GM19193 (cell line): ENCODE data around the gene OAS2.
A peak's percentile ranks its signal among the peaks of the same experiment; 100 is the strongest.

Experiments
- POLR2A ChIP-seq: IDR thresholded peaks from 4 replicates; pipeline ENCODE4 v1.6.1; 2011; ENCODE audit not compliant: insufficient read depth, insufficient read length; ENCODE audit errors: extremely low read depth

Gene OAS2

GRCh38 chr12:112992541-112993398, 14.5 kb downstream of the OAS2 start:
- peak; percentile 32 for TF ChIP-seq POLR2A

DNA sequence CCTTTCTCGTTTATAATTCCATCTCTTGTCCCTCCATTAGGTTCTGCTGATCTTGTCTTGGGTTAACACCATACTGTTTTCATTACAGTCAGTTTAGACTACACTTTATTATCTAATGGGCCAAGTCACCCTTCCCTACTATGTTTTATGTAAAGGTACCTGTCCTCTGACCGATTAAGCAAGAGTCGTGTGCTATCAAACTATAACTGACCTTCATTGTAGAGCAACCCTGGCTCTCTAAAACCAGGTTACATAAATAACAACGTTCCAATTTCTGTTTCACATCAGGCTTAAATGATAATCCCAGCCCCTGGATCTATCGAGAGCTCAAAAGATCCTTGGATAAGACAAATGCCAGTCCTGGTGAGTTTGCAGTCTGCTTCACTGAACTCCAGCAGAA, 16.7 kb downstream of the OAS2 start:
- no peak for TF ChIP-seq POLR2A

DNA sequence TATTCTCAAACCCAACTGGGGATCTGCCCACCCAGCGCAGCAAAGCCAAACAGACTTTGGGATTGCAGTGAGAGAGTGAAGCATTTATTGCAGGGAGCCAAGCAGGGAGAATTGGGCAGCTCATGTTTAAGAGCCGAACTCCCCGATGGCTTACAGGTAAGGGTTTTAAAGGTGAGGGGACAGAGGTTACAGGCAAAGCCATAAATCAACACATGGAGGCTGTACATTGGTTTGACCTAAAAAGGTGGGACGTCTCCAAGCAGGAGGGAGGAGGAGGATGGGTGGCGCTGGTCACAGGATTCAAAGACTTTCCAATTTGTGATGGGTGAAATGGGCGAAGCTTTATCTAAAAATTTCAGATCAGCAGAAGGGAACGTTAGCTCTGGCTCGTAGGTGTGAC, 18.2 kb downstream of the OAS2 start:
- no peak for TF ChIP-seq POLR2A

GRCh38 chr12:112997506-112997905, 19.2 kb downstream of the OAS2 start:
- TF ChIP-seq POLR2A, result no peak

DNA sequence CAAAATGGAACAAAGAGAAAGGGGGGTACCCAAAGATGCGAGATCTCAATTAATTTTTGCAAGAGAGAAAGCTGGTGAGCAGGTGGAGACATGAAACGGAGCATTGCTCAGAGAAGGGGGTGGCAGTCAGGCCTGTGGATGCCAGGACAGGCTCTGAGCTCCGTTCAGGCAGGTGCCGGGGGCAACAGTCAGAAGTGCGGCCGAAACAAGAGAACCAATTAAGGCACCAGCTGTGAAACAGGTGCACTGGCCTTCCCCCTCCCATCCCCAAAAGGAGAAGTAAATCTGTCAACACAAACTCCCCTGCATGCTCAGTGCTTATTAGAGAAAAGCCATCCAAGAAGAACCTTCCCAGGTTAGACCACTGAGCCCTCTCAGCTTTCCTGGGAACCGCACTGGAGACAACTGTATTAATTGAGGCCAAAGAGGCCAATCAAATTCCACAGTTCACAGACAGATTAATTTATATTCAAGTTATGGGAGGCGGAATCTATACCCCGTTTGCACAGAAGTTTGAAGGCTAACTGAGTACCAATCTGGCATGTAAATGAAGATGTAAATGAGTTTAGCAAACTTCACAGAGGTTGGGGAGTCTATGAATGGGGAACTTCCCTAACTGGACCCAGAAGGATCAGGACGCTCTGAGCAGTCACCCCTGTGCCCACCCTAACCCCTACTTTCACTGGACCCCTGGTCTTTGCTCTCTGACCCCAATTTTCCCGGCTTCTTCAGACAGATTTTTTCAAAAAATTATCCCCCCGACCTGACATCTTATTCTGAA, 20.9 kb downstream of the OAS2 start:
- TF ChIP-seq POLR2A, result peak; percentile 20

DNA sequence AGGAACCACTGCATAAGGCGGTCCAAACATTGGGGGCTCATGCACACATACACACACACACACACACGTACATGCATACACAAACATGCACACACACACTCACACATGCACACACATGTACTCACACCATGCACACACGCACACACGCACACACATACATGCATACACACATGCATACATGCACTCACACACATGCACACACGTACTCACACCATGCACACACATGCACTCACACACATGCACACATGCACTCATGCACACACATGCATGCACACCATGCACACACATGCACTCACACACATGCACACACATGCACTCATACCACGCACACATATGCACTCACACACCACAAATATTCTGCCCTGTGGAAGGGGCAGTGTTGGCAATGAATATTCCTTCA, 22.1 kb downstream of the OAS2 start:
- TF ChIP-seq POLR2A, result no peak

- no peak for TF ChIP-seq POLR2A
Measured at GRCh38 chr12:113002155-113002554, 23.8 kb downstream of the OAS2 start.

GRCh38 chr12:113002676-113003075, 24.4 kb downstream of the OAS2 start:
- no peak for TF ChIP-seq POLR2A

GRCh38 chr12:113003636-113004035, 25.3 kb downstream of the OAS2 start:
- TF ChIP-seq POLR2A, result no peak

DNA sequence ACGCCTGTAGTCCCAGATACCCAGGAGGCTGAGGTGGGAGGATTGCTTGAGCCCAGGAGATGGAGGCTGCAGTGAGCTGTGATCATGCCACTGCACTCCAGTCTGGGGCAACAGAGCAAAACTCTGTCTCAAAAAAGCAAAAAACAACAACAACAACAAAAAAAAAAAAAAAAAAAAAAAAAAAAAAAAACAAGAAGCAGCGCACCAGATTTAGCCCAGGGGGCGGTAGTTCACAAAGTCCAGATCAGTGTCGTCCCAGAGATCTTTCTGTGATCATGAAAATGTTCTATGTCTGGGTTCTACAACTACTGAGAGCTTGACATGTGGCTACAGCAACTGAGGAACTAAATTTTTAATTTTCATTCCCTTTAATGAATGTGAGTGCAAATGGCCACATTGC, 27.4 kb downstream of the OAS2 start:
- no peak for TF ChIP-seq POLR2A

- TF ChIP-seq POLR2A, result no peak
Measured at GRCh38 chr12:113006206-113006605, 27.9 kb downstream of the OAS2 start.

GRCh38 chr12:113006641-113007040, 28.3 kb downstream of the OAS2 start:
- no peak for TF ChIP-seq POLR2A

DNA sequence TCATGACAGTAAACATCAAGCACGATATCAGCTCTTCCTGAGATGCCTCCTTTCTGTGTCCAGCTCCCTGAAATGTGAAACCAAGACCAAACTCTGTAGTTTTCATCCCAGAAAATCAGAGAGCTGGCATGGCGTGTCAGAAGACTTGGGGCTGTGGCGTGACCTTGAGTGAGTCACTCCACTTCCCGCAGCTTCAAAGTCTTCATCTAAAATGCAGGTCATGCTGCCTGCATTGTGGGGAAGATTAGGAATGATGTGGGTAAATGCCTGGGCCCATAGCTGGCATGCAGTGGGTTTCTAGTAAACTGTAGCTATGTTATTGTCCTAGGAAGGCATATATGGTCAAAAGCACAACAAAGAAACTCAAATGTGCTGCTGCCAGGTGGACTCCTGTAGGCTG, 28.8 kb downstream of the OAS2 start:
- no peak for TF ChIP-seq POLR2A

- TF ChIP-seq POLR2A, result no peak
Measured at GRCh38 chr12:113010701-113011100, 32.4 kb downstream of the OAS2 start.

GRCh38 chr12:113014565-113014964, 36.2 kb downstream of the OAS2 start:
- TF ChIP-seq POLR2A, result no peak

GRCh38 chr12:113016796-113017195, 38.5 kb downstream of the OAS2 start:
- TF ChIP-seq POLR2A, result no peak
